Erythroblast (primary cell): ENCODE results near the gene ACP6.
"Not testable (repeated sequence)": the region's sequence is repeated elsewhere in the genome, so short reads cannot be mapped to it uniquely, and the experiment has no call there.

Experiments
- GATA1 ChIP-seq: IDR thresholded peaks from 2 replicates; pipeline ENCODE4 v1.6.1; 2011; ENCODE audit warnings: low read depth, mild to moderate bottlenecking, control low read depth, low read length, moderate library complexity
- POLR2A ChIP-seq: IDR thresholded peaks from 2 replicates; pipeline ENCODE4 v1.6.1; 2011; ENCODE audit warnings: mild to moderate bottlenecking, low read length

DNA sequence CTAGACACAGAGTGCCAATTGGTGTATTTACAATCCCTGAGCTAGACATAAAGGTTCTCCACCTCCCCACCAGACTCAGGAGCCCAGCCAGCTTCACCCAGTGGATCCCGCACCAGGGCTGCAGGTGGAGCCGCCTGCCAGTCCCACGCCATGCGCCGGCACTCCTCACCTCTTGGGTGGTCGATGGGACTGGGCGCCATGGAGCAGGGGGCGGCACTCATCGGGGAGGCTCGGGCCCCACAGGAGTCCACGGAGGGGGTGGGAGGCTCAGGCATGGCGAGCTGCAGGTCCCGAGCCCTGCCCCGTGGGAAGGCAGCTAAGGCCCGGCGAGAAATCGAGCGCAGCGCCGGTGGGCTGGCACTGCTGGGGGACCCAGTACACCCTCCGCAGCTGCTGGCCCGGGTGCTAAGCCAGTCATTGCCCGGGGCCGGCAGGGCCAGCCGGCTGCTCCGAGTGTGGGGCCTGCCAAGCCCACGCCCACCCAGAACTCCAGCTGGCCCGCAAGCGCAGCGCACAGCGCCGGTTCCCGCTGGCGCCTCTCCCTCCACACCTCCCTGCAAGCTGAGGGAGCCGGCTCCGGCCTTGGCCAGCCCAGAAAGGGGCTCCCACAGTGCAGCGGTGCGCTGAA is 10.4 kb upstream of the ACP6 start:
- TF ChIP-seq POLR2A, GATA1: not testable (repeated sequence)
